GM21423 (cell line): Measurements from ENCODE around the gene OR7A10.

Experiments
- ATAC-seq: cut with Tn5 transposase; IDR thresholded peaks from one replicate; pipeline ENCODE4 v1.9.1; 2021; ENCODE audit warnings: mild to moderate bottlenecking, moderate library complexity; ENCODE audit not compliant: unreplicated experiment

OR7A10 gene

DNA sequence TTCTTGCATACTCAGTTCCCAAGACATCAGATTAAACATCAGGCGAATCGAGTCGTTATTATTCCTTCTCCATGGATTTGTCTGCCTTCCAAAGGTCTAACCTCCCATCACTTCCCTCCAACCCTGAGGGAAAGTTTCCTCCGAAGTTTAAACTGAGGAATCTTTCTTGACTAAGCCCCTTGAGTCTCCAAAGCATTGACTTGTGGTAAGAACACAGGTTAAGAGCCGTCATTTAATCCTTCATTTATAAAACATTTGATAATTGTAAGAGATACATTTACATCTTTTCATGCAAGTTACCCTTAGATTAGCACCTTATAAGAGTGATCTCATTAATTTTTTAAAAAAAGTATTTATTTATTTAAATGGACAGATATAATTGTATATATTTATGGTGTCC is at the start of gene OR7A10:
TSS of gene OR7A10 (minus strand) at position 101 of the 400 bp plus-strand sequence. CDS start 7,045 bp downstream, outside the sequence.
- ATAC-seq, result no peak

DNA sequence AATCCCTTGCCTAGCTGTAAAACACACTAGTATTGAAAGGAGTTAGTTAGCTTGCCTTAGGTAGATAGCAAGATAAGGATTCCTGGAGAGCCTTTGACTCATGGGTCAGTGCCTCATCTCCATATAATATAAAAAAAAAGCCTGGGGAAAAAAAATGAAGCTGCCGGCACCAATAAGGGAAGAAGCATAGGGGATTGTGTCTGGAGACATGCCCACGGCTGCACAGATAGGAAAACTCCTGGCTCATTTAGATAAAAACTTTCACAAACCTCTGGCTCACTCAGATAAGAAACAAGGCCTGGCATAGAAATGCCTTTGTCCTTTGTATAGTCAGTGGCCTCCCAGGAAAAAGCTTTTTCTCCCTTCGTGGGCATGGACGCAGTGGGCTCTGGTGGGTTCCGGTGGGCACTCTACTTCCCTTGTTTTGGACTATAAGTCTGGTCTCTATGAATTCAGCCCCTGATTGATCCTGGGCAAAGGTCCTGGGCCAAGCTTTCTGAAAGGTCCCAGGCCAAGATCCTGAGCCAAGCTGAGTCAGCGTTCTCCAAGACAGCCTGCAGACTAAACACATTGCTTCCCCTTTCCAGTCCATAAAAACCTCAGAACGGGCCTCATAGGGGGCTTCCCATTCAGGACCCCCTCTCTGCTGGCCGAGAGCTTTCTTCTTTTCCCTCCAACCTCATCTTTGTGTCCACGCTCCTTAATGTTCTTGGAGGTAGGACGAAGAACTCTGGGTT is 42.1 kb upstream of the OR7A10 start:
- ATAC-seq, result no peak

GRCh38 chr19:14889994-14890642 is 41.4 kb upstream of the OR7A10 start:
- no peak for ATAC-seq

DNA sequence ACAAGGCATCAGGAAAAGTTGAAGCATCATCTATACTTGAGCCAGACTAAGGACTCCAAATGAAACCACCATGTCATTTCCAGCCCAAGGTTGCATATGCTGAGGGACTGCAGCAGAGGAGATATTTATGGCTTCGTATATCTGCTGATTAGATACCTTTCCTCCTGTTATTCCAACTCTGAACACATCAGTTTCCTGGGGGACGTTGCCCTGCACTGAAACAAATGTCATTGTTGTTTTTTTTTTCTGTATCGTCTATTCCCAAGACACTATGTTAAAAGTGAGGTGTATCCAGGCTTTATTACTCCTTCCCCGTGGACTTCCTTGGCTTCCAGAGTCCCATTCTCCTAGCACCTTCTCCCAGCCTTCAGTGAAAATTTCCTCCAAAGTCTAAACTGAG is 37.3 kb upstream of the OR7A10 start, which contains the start of gene OR7A17:
TSS of gene OR7A17 (minus strand) at position 101 of the 400 bp plus-strand sequence. CDS start 4,777 bp downstream, outside the sequence.
- no peak for ATAC-seq

DNA sequence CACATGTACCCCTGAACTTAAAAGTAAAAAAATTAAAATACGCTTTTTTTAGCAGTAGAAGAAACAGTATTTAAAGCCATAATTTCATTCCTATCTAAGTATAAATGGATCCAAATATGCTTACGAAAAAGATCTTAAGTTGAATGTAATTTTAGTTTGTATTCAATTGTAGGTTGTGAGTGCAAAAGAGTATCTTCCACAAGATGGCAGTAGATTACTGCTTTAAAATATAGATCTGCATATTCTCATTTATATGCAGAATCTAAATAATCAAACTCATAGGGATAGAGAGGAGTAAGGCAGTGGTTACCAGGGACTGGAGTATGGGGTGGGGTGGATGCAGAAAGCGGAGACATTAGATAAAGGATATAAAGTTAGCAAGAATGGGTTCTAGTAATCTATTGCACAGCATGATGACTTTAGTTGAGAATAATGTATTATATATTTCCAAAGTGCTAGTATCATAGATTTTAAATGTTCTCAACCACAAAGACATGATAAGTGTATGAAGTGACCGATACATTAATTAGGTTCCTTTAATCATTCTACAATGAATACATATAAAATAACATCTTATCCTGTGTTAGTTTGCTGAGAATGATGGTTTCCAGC is 23.0 kb upstream of the OR7A10 start:
- no peak for ATAC-seq

GRCh38 chr19:14868497-14868896 is 19.8 kb upstream of the OR7A10 start:
- no peak for ATAC-seq

GRCh38 chr19:14843578-14843977 is 5.1 kb downstream of the OR7A10 start:
- ATAC-seq, result no peak

GRCh38 chr19:14843169-14843568 is 5.6 kb downstream of the OR7A10 start:
- ATAC-seq, result no peak

DNA sequence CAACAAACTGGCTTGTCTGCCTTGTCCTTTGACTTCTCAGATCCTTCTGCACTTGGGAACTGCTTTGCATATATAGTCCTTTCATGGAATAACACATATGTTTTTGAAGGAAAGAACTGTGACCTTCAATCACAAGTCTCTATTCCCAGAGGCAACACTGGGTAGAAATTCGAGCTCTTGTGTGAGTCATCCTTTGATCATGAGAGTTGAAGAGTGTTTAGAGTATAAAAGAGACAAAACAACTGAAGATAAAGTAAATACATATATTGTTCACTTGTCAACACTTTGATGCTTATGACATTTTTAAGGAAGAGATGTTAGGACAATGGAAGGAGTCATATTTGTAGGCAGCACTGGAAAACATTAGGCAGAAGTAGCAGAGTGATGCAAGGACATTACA is 8.5 kb downstream of the OR7A10 start:
- ATAC-seq, result no peak

DNA sequence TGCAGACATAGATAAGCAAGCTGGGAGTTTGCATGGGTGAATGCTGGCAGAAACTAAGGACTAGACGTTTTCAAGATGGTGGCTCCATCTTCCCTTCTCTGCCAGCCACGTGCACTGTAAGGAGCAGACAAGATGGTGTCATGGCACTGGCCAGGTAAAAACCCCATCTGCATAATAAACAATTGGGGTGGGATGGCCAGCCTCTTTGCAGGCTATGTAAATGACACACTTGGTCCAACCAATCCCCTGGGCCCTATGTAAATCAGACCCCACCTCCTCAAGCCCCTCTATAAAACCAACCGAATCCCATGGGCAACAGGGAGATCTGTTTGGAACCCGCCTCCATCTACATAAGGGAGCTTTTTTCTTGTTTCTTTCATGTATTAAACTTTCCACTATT is 11.3 kb downstream of the OR7A10 start:
- ATAC-seq, result no peak

DNA sequence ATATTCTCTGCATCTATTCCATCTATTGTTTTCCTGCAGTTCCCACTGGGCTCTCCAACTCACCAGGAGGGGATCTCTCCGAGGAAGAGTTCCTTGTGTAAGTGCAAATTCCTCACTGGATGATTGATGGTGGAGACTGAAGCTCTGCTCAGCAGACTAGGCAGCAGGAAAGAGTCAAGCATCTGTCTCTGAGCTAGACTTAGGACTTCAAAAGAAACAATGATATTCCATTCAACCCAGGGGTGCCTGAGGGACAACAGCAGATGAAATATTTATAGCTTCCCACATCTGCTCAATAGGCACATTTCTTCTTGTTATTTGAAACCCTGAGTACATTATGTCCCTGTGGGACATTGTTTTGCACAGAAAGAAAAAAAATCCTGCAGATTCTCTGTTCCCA is 13.7 kb downstream of the OR7A10 start, which contains the start of the genes OR7A5 and OR7C1:
TSS of gene OR7A5 (minus strand) at position 175 of the 400 bp plus-strand sequence. CDS start 6,944 bp downstream, outside the sequence.
TSS of gene OR7C1 (minus strand) at position 175 of the 400 bp plus-strand sequence. CDS start 35,049 bp downstream, outside the sequence.
- no peak for ATAC-seq

- ATAC-seq, result no peak
Observed at GRCh38 chr19:14830702-14831101, 18.0 kb downstream of the OR7A10 start.

- ATAC-seq, result no peak
Observed at GRCh38 chr19:14826006-14826405, 22.7 kb downstream of the OR7A10 start.

GRCh38 chr19:14821937-14822336 is 26.8 kb downstream of the OR7A10 start:
- ATAC-seq, result no peak

- ATAC-seq, result no peak
Observed at GRCh38 chr19:14818588-14818987, 30.1 kb downstream of the OR7A10 start.

- ATAC-seq, result no peak
Observed at GRCh38 chr19:14817052-14817451, 31.7 kb downstream of the OR7A10 start.

DNA sequence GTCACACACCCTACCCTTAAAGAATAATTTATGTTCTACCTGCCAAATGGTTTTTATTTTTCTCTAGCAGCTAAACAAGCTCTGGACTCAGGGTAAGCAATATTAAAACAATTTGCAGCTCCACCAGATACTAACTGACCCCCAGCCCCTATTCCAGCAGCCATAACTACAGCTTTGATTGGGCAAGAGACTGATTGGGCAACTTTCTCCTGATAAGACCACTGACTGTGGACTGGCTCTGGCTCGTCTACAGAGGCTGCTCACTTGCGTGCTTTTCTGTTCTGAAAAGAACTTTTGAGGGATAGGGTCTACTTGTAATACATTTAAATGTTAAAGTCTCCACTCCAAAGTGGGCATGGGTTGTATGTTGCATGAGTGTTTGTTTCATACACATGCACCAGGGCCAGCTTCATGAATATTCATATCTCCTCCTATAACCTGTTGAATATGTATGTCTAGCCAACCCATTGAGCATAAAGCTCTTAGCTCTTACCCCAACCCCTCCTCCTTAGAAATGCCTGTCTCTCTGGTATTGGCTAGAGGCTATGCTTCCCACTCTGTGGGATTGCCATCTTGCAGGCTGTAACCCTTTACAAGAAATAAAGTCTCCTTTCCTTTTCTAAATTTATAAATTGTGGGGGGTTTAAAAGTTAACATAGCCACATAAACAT is 33.6 kb downstream of the OR7A10 start:
- no peak for ATAC-seq

- no peak for ATAC-seq
Observed at GRCh38 chr19:14809272-14810057, 39.3 kb downstream of the OR7A10 start.

DNA sequence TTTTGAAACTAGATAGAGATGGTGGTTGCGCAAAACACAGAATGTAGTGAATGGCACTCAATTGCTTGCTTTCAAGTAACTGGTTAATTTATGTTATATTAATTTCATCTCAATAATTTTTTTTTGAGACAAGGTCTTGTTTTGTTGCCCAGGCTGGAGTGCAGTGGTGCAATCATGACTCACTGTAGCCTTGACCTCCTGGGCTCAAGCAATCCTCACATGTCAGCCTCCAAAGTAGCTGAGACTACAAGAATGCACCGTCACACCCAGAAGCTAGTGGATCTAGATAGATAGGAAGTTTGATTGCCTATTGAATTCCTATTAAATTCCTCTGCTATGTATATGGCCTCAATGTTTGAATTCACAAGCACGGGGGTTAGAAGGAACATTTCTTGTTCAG is 44.0 kb downstream of the OR7A10 start:
- ATAC-seq, result no peak

GRCh38 chr19:14798760-14799159 is 50.0 kb downstream of the OR7A10 start:
- no peak for ATAC-seq
